A673 (cell line): ENCODE results near the gene KRTAP4-8. TPM values are rescaled to one million over a fixed set of nuclear protein-coding genes. Genes with fewer than 3 reads are reported as not detected.
"Not testable (repeated sequence)": the region's sequence is repeated elsewhere in the genome, so short reads cannot be mapped to it uniquely, and the experiment has no call there.

Experiments
- BruUV-seq: library from RNA; stranded (reverse); fragments of 400-500 nt; replicated peaks from 2 replicates; lab custom pipeline; 2021; lab: Mats Ljungman, UMichigan
- CTCF ChIA-PET: fragments of 300-600 bp; sonication (Branson Sonifier 250); formaldehyde crosslinking; loops from one replicate; lab custom pipeline; 2022; ENCODE audit warnings: antibody characterized with exemption; lab: Charles Lee
- POLR2A ChIA-PET: fragments of 300-600 bp; sonication (Branson Sonifier 250); formaldehyde crosslinking; loops from one replicate; lab custom pipeline; 2022; ENCODE audit warnings: antibody characterized with exemption; ENCODE audit not compliant: low non-redundant PET; lab: Charles Lee
- DNase-seq: peaks from one replicate; pipeline ENCODE4 v3.0.0-alpha.2; 2015; ENCODE audit warnings: low spot score
- H3K27ac ChIP-seq: fragments of 200-600 bp; sonication (generic); 2 replicates; pipeline ENCODE4 v1.5.1; 2016; ENCODE audit warnings: mixed run types, low read depth, mild to moderate bottlenecking, mixed read lengths, antibody characterized with exemption, low read length; ENCODE audit not compliant: poor library complexity, severe bottlenecking
- H3K27me3 ChIP-seq: fragments of 200-600 bp; sonication (generic); replicated peaks from 2 replicates; pipeline ENCODE4 v1.6.1; 2017; ENCODE audit warnings: mixed run types, low read depth, mild to moderate bottlenecking, mixed read lengths, antibody characterized with exemption, low read length; ENCODE audit not compliant: insufficient read depth, poor library complexity
- H3K36me3 ChIP-seq: fragments of 200-600 bp; sonication (generic); 2 replicates; pipeline ENCODE4 v1.6.1; 2016; ENCODE audit warnings: mixed run types, mild to moderate bottlenecking, mixed read lengths, antibody characterized with exemption, low read length; ENCODE audit not compliant: insufficient read depth, poor library complexity, severe bottlenecking
- H3K4me1 ChIP-seq: fragments of 200-600 bp; sonication (generic); 2 replicates; pipeline ENCODE4 v1.6.1; 2017; ENCODE audit warnings: mixed run types, mild to moderate bottlenecking, mixed read lengths, antibody characterized with exemption, low read length; ENCODE audit not compliant: insufficient read depth, poor library complexity, severe bottlenecking
- H3K4me3 ChIP-seq: fragments of 200-600 bp; sonication (generic); 2 replicates; pipeline ENCODE4 v1.5.1; 2016; ENCODE audit warnings: low read depth, mixed run types, mild to moderate bottlenecking, mixed read lengths, low read length; ENCODE audit not compliant: poor library complexity, severe bottlenecking
- H3K9me3 ChIP-seq: fragments of 200-600 bp; sonication (generic); 2 replicates; pipeline ENCODE4 v1.6.1; 2016; ENCODE audit warnings: mixed run types, low read depth, mild to moderate bottlenecking, mixed read lengths, antibody characterized with exemption, low read length; ENCODE audit not compliant: poor library complexity, severe bottlenecking
- EZH2 ChIP-seq: fragments of 200-600 bp; sonication (generic); IDR thresholded peaks from 2 replicates; pipeline ENCODE4 v1.6.1; 2017; ENCODE audit warnings: borderline replicate concordance, low read depth, mild to moderate bottlenecking, mixed read lengths, antibody characterized with exemption, low read length; ENCODE audit not compliant: poor library complexity, severe bottlenecking
- intact Hi-C: fragments of 100-400 bp; cut with micrococcal nuclease; formaldehyde crosslinking; loops from one replicate; pipeline ENCODE4 v1.10.0; 2022; ENCODE audit not compliant: unreplicated experiment
- total RNA-seq: library from RNA; stranded (reverse); gene quantifications from 2 replicates; pipeline ENCODE4 v1.2.3, GENCODE V29; 2021
- TF ChIP-seq, protein P1 (sequence below): fragments of 300-800, 200-600 bp; sonication (generic); conservative IDR thresholded peaks from 2 replicates; pipeline ENCODE4 v1.5.1; 2017; ENCODE audit warnings: low read depth, mild to moderate bottlenecking, antibody characterized with exemption, low read length, moderate library complexity, mixed read lengths

The KRTAP4-8 gene
- total RNA-seq, 1 experiment from 2014 or later, result not detected

DNA sequence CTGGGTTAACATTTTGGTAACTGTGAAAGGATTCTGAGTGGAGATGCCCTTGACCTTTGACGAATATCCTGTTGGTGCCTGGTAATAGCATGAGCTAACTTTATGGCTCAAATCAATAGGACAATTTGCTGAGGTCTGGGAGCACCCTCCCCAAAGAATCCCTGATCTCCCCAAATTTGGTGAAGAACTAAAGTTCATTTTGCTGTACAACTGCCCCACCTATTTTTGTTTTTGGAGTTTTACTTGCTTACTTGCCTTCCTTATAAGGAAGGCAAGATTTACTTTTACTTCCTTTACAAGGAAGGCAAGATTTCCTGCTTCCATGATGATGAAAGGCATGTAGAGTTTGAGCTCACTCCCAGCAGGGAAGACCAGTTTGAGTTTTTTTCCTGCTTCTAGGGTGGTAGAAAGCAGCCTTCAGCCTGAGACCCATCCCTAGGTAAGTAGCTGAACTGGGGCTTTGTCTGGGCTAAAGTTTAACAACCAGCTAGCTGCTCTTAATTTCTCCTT, 10.1 kb upstream of the KRTAP4-8 start:
- Histone ChIP-seq H3K27ac (no peak overlapping the region), H3K9me3 (no peaks in the 10 kb centered on the region), H3K4me3 (no peak overlapping the region), H3K4me1 (no peaks in the 10 kb centered on the region), H3K27me3 (no peaks in the 10 kb centered on the region), H3K36me3 (no peaks in the 10 kb centered on the region)
- ChIA-PET POLR2A (no interaction called here), CTCF (no interaction called here)
- intact Hi-C loops, result no loop called here
- no TSS peak for BruUV-seq
- no peak for DNase-seq
- TF ChIP-seq, protein P1, sequence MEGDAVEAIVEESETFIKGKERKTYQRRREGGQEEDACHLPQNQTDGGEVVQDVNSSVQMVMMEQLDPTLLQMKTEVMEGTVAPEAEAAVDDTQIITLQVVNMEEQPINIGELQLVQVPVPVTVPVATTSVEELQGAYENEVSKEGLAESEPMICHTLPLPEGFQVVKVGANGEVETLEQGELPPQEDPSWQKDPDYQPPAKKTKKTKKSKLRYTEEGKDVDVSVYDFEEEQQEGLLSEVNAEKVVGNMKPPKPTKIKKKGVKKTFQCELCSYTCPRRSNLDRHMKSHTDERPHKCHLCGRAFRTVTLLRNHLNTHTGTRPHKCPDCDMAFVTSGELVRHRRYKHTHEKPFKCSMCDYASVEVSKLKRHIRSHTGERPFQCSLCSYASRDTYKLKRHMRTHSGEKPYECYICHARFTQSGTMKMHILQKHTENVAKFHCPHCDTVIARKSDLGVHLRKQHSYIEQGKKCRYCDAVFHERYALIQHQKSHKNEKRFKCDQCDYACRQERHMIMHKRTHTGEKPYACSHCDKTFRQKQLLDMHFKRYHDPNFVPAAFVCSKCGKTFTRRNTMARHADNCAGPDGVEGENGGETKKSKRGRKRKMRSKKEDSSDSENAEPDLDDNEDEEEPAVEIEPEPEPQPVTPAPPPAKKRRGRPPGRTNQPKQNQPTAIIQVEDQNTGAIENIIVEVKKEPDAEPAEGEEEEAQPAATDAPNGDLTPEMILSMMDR, result no peak
- TF ChIP-seq EZH2, result no peak

DNA sequence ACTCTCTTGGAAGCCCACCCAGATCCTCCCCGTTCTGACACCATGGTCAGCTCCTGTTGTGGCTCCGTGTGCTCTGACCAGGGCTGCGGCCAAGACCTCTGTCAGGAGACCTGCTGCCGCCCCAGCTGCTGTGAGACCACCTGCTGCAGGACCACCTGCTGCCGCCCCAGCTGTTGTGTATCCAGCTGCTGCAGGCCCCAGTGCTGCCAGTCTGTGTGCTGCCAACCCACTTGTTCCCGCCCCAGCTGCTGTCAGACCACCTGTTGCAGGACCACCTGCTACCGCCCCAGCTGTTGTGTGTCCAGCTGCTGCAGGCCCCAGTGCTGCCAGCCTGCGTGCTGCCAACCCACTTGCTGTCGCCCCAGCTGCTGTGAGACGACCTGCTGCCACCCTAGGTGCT, 7.4 kb upstream of the KRTAP4-8 start, which contains the start of gene KRTAP4-9:
Gene KRTAP4-9 (plus strand): TSS at position 43 of the 400 bp plus-strand sequence. CDS start 0 bp downstream, at position 43.
- intact Hi-C loops, H3K27ac ChIP-seq, H3K4me1 ChIP-seq, H3K4me3 ChIP-seq, H3K9me3 ChIP-seq, POLR2A ChIA-PET, H3K36me3 ChIP-seq, CTCF ChIA-PET, H3K27me3 ChIP-seq, BruUV-seq: not testable (repeated sequence)
- peak; percentile 28 for DNase-seq

DNA sequence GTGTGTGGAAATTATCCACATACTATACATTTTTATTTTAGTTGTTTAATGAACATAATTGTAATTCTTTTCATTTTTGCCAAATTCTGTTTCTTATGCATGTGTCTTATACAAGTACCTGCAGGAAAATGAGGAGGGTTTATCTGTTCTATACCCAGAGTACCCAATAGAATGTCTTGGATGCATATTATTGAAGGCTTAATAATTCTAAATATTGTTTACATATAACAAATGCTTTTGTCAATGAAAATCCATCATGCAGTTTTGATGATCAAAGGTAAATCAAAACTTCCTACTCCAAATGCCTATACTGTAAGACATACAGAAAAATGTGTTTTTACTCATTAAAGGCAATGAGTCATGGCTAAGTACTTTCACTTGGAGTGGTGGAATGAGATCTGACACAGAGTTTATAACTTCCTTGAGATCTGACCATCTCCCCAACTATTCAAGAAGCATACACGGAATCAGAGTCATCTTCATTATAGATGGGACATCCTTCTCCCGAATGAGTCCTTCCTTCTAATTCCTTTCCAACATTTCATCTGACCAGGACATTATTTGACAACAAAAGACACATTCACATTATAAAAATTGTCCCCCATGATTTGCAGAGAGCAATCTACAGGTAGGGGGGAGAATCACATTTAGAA, 6.6 kb upstream of the KRTAP4-8 start:
- H3K36me3 ChIP-seq, POLR2A ChIA-PET, CTCF ChIA-PET, H3K4me1 ChIP-seq, H3K27ac ChIP-seq, intact Hi-C loops, H3K4me3 ChIP-seq, BruUV-seq, H3K9me3 ChIP-seq, H3K27me3 ChIP-seq: not testable (repeated sequence)
- DNase-seq, result peak; percentile 20

DNA sequence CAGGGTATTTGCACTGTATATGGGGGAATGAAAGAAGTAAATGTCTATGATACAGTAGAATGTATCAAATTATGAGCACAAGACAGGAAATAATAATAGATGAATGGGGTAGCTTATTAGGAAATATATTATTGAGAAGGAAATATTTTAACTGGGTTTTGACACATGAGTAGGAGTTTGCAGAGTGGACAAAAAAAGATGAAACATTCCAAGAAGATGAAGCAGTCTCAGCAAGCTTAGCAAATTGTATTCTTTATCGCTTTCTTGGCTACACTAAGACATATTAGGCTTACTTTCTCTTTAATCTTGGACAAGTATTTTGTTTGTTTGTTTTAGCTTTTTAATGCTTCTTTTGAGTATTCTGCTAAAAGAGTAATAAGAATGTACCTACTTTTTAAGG, 6.0 kb upstream of the KRTAP4-8 start:
- Histone ChIP-seq H3K4me1 (no peaks in the 10 kb centered on the region), H3K27me3 (no peaks in the 10 kb centered on the region), H3K4me3 (no peak overlapping the region), H3K9me3 (no peaks in the 10 kb centered on the region), H3K36me3 (no peaks in the 10 kb centered on the region), H3K27ac (no peak overlapping the region)
- no TSS peak for BruUV-seq
- CTCF ChIA-PET, result no interaction called here
- DNase-seq, result no peak
- POLR2A ChIA-PET, result no interaction called here
- intact Hi-C loops, result no loop called here
- TF ChIP-seq EZH2, result no peak
- TF ChIP-seq, protein P1, result no peak
